HG03103 (cell line): ENCODE results near the gene RPL9.
"Not testable (repeated sequence)": the region's sequence is repeated elsewhere in the genome, so short reads cannot be mapped to it uniquely, and the experiment has no call there.

ENCODE experiments used
- ATAC-seq: cut with Tn5 transposase; IDR thresholded peaks from one replicate; pipeline ENCODE4 v1.9.1; 2021; ENCODE audit warnings: low read depth; ENCODE audit not compliant: unreplicated experiment

The RPL9 gene

DNA sequence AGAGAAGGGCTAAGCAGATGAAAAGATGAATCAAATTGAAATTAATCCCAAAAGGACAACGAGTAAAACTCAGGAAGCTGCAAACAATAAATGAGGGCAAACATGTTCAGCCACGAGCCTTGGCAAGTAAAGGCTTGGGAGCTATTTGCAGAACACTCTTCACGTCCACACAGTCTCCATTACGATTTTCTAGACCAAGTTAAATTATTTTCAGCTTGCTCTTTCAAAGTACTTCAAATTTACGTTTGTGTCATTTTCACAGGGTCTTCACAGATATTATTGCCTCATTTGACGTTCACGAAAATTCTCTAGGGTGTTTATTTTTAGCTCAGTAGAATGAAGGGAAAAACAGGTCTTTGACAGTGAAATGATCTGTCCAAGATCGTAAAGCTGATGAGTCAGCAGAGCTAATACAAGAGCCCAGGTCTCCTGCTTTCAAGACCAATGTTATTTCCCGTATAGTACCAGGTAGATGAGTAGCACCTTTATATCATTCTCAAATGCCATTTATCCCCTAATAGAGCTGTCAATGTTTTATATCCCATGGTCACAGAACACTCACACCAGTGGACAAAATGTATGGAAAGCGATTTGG is 31.1 kb downstream of the RPL9 start:
- no peak for ATAC-seq

DNA sequence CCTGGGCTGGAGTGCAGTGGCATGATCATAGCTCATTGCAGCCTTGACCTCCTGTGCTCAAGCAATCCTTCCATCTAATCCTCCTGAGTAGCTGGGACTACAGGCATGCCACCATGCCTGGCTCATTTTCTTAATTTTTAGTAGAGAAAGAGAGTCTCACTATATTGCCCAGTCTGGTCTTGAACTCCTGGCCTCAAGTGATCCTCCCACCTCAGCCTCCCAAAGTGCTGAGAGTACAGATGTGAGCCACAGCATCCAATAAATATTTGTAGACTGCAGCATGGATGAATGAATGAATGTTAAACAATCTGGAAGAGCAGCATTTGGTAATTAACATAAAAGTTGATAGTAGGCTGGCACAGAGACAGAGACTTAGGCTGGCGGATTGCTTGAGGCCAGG is 32.0 kb downstream of the RPL9 start:
- no peak for ATAC-seq

DNA sequence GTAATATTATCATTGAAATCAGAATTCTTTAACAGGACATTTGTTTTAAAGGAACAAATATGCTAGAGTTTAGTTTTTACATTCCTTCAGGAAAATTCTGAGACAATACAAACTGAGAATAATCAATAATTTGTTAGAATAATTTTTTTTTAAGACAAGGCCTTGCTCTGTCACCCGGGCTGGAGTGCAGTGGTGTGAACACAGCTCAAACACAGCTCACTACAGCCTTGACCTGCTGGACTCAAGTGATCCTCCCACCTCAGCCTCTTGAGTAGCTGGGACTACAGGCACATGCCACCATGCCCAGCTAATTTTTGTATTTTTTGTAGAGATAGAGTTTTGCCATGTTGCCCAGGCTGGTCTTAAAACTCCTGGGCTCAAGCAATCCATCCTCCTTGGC is 33.4 kb downstream of the RPL9 start:
- ATAC-seq: not testable (repeated sequence)

DNA sequence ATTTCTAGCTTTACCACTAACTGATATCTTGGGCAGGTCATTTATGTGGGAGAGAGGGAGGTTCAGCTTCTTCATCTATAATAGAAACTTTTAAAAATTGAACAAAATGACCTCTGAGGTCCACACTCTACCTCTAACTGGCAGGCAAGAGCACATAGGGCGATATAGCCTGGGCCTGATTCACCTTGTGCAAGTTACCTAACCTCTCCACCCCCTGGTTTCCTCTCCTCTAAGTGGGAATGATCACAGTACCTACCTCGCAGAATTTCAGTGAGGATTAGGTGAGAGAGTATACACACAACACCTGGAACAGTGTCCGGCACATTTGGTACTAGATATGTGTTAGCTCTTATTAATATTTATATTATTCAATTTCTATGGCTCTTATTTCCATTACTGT is 36.5 kb downstream of the RPL9 start:
- no peak for ATAC-seq

DNA sequence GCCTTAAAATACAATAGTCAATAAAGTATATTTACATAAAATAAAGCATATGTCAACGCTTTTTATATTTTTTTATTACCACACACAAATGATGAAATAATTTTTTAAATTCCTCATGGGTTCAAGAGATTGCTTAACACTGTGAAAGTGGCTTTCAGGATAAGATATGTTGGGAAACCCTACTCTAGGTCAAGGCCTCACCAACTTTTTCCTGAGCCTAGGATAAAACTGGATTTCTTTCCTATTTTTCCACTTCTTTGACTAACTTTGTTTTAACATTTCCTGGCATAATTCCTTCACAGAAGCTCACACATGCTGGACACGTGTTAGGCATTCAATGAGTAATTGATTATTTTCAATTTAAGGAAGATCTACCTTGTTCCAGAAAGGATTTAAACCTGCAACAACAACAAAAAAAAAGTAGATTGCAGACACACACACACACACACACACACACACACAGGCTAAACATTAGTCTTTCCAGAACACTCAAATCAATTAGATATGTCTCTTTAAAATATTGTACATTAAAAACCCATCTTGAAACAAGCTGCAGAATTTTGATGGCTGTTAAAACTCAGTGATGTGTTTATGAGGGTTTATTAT is 42.9 kb downstream of the RPL9 start:
- ATAC-seq: no peak

DNA sequence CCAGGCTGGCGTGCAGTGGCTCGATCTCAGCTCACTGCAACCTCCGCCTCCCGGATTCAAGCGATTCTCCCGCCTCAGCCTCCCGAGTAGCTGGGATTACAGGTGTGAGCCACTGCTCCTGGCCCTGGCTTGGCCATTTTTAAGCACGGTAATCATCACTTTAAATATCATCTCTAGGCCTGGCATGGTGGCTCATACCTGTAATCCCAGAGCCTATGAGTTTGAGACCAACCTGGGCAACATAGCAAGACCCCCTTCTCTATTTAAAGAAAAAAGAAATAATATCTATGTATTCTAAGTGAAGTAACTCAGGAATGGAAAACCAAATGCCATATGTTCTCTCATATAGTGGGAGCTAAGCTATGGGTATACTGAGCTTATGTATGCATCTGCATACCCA is 47.2 kb downstream of the RPL9 start:
- ATAC-seq: not testable (repeated sequence)

DNA sequence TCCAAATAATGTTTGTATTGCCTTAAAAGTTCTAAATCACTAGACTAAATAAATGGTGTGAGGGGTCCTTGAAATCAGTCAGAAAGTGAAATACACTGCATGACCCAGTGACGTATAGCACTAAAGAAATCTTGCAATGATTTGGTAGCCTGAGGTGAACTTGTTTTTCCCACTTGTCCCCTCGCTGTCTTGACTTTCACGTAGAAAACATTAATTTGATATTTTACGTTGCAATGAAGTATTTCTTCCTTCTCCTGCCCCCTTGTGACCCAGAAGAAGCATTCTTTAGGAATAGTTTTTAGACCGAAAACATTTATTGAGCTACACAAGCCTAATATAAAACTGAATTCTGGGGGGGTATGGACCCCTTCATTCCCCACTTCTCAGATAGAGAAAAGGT is 48.3 kb downstream of the RPL9 start:
- ATAC-seq: no peak

DNA sequence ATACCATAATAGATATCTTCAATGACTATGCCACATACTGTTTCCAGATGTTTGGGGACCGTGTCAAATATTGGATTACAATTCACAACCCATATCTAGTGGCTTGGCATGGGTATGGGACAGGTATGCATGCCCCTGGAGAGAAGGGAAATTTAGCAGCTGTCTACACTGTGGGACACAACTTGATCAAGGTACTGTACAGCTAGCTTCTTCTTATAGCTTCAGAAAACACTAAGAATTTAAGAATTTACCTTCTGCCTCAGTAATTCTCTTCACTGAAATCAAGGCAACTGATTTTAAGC is 51.2 kb downstream of the RPL9 start:
- no peak for ATAC-seq

DNA sequence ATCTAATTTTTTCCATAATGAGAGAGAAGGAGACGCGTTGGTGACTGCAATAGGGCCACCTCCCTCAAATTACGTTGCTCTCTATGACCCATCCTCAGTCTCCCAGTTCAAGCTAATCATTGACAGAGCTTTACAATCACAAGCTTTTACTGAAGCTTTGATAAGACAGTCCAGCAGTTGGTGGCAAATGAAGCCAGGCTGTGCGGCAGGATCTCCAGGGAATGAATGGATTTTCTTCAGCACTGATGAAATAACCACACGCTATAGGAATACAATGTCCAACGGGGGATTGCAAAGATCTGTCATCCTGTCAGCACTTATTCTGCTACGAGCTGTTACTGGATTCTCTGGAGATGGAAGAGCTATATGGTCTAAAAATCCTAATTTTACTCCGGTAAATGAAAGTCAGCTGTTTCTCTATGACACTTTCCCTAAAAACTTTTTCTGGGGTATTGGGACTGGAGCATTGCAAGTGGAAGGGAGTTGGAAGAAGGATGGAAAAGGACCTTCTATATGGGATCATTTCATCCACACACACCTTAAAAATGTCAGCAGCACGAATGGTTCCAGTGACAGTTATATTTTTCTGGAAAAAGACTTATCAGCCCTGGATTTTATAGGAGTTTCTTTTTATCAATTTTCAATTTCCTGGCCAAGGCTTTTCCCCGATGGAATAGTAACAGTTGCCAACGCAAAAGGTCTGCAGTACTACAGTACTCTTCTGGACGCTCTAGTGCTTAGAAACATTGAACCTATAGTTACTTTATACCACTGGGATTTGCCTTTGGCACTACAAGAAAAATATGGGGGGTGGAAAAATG is 51.7 kb downstream of the RPL9 start, which contains the start of gene KLB:
Gene KLB (plus strand): TSS at position 168 of the 821 bp plus-strand sequence. CDS start 20 bp downstream, at position 188.
- ATAC-seq: no peak
